Adrenal gland (tissue), 12 donors: ENCODE measurements around the gene SORD. TPM values are rescaled to one million over a fixed set of nuclear protein-coding genes. Genes with fewer than 3 reads are reported as not detected.

Experiments
- DNase-seq, 7 donors: peaks; one replicate each; pipeline ENCODE4 v3.0.0-alpha.2; 2019 to 2020
- H3K27ac ChIP-seq, 5 donors: fragments of 200-600 bp; sonication (generic) in 4 of 5; 1 replicate in 3 of 5; 2 replicates in 2 of 5; pipeline versions ENCODE4 v1.5.1 to v1.8.0; 2016 to 2020; ENCODE audit warnings: mild to moderate bottlenecking in 1 of 5
- H3K27me3 ChIP-seq: fragments of 200-600 bp; 2 replicates; pipeline ENCODE4 v1.8.0; 2021
- H3K36me3 ChIP-seq, 2 donors: fragments of 200-600 bp; replicated peaks in 1 of 2; 1 replicate in 1 of 2; 2 replicates in 1 of 2; pipeline versions ENCODE4 v1.5.1 to v1.8.0; 2018 to 2022
- H3K4me1 ChIP-seq, 2 donors: fragments of 200-600 bp; replicated peaks in 1 of 2; 1 replicate in 1 of 2; 2 replicates in 1 of 2; pipeline versions ENCODE4 v1.5.1 to v1.8.0; 2018 to 2021
- H3K4me3 ChIP-seq, 4 donors: fragments of 200-600 bp; sonication (generic) in 3 of 4; one replicate each; pipeline ENCODE4 v1.5.1; 2016 to 2018
- H3K9me3 ChIP-seq, 3 donors: fragments of 200-600 bp; sonication (generic) in 1 of 3; replicated peaks in 1 of 3; 1 replicate in 2 of 3; 2 replicates in 1 of 3; pipeline versions ENCODE4 v1.5.1 to v1.8.0; 2016 to 2021
- CTCF ChIP-seq, 6 experiments: fragments of 450-650 bp in 4 of 6; fragments of 200-600 bp in 2 of 6; sonication (generic) in 1 of 6; IDR thresholded peaks; 1 replicate in 5 of 6; 2 replicates in 1 of 6; pipeline versions ENCODE4 v1.5.1 to v1.8.0; 2016 to 2021; ENCODE audit warnings: antibody characterized with exemption in 6 of 6, mild to moderate bottlenecking in 2 of 6, moderate library complexity in 1 of 6
- POLR2A ChIP-seq, 2 donors: fragments of 450-650 bp; IDR thresholded peaks; one replicate each; pipeline ENCODE4 v1.6.1; 2017; ENCODE audit warnings: antibody characterized with exemption in 2 of 2, mild to moderate bottlenecking in 2 of 2, moderate library complexity in 1 of 2
- WGBS, 4 donors: extraction: QIAGEN DNeasy Blood & Tissue Kit in 2 of 4; methylation state at CpG; one replicate each; pipeline versions ENCODE4 v1.1.5 to v1.1.7; 2013 to 2017; 5-methylcytosine and 5-hydroxymethylcytosine counted together
- intact Hi-C, 2 donors: fragments of 100-400 bp; cut with DNase I; formaldehyde crosslinking; loops; one replicate each; pipeline versions ENCODE4 v1.14.1 to v1.15.0; 2022 to 2023
- polyA plus RNA-seq, 3 donors: library from polyadenylated mRNA; stranded (reverse); fragments of 200-250 nt in 2 of 3; fragments of 350-450 nt in 1 of 3; fragmentation: Illumina TruSeq in 1 of 3; extraction: RNeasy Lipid Tissue Mini Kit (QIAGEN cat#74804) in 1 of 3; gene quantifications; one replicate each; pipeline ENCODE4 v1.2.3, GENCODE V29; 2013 to 2014
- total RNA-seq, 9 donors: library from RNA; depleted of rRNA in 4 of 9; stranded (reverse); fragments of >200 nt in 4 of 9; fragments of 120-200 nt in 1 of 9; fragmentation: NEBNext Ultra II Directional in 1 of 9; extraction: Animal tissue kit (Norgen Biotek cat#: 25700) in 1 of 9; gene quantifications; one replicate each; pipeline versions ENCODE4 v1.1.0 to v1.2.4, GENCODE V29; 2013 to 2023
- donor health status: healthy with polysubstance abuse.
- donor health status: Bipolar disorder and iron deficiency.
- donor health status: DM: yes; HTN: yes; CAD: no.
- donor health status: DM: no; HTN: no; CAD: no.
- donor health status: DM: no; HTN: no; CAD: no.
- donor health status: DM: yes; HTN: yes; CAD: no.

Gene SORD
- total and polyA plus RNA-seq, 12 donors = 6.8 to 164 (median 45.3) TPM

GRCh38 chr15:45113380-45113990, 90.5 kb downstream of the SORD start:
- peaks cover 72% of the 10 kb centered on the region for H3K27me3 ChIP-seq
- no peak for DNase-seq

GRCh38 chr15:45114076-45114750, 91.2 kb downstream of the SORD start, which contains the start of the genes DUOX2 and DUOXA2:
DUOX2 (minus strand) TSS chr15:45114172; CDS start chr15:45113411, 761 bp downstream.
DUOXA2 (plus strand) TSS chr15:45114326; CDS start chr15:45114606, 280 bp downstream.
- no peak for TF ChIP-seq CTCF (IDR thresholded peaks at IDR 0.05)
- no peak for TF ChIP-seq POLR2A (IDR thresholded peaks at IDR 0.05)
- Histone ChIP-seq H3K4me1 (peaks cover 6 to 19% of the 10 kb centered on the region in 2 donors), H3K27ac (no peak within 1 kb of the TSS), H3K27me3 (peaks cover 66% of the 10 kb centered on the region), H3K4me3 (peak within 1 kb of the TSS in 1 of 4 donors; percentile 9), H3K36me3 (no peaks in the 10 kb centered on the region), H3K9me3 (no peaks in the 10 kb centered on the region)
- peak in 2 of 7 donors; percentile 27 to 55 for DNase-seq
- WGBS, 4 donors = 3 to 5% (median 4%) methylated on average over 27 to 42 of the region's 42 CpGs
- intact Hi-C loops = loop anchor here in 1 of 2 donors (10.0 kb wide), 2 partner anchors 59 to 139 kb away; no protein-coding TSS in a partner anchor

More at GRCh38 chr15:45113380-45113990, 90.5 kb downstream of the SORD start:
- intact Hi-C loops = loop anchor here in 1 of 2 donors (10.0 kb wide), 2 partner anchors 59 to 139 kb away; no protein-coding TSS in a partner anchor
- whole genome bisulfite sequencing, 4 donors = 18 to 28% (median 26%) methylated on average over 11 to 14 of the region's 14 CpGs
- peaks cover 6 to 19% of the 10 kb centered on the region in 2 donors for H3K4me1 ChIP-seq
- H3K27ac ChIP-seq = no peak overlapping the region
- H3K4me3 ChIP-seq = no peak overlapping the region
- no peaks in the 10 kb centered on the region for H3K9me3 ChIP-seq
- H3K36me3 ChIP-seq = no peaks in the 10 kb centered on the region
- TF ChIP-seq POLR2A (IDR thresholded peaks at IDR 0.05) (no peak), CTCF (IDR thresholded peaks at IDR 0.05) (no peak)

GRCh38 chr15:45114751-45115085, 91.7 kb downstream of the SORD start:
- DNase-seq = no peak
- WGBS, 4 donors = 0 to 17% (median 11%) methylated on average over 1 to 2 of the region's 2 CpGs
- H3K27ac ChIP-seq = no peak overlapping the region
- TF ChIP-seq POLR2A (IDR thresholded peaks at IDR 0.05) (no peak), CTCF (IDR thresholded peaks at IDR 0.05) (no peak)
- peaks cover 6 to 19% of the 10 kb centered on the region in 2 donors for H3K4me1 ChIP-seq
- no peaks in the 10 kb centered on the region for H3K9me3 ChIP-seq
- H3K4me3 ChIP-seq = peak overlapping the region in 1 of 4 donors; percentile 9
- H3K36me3 ChIP-seq = no peaks in the 10 kb centered on the region
- intact Hi-C loops = loop anchor here in 1 of 2 donors (5.0 to 10.0 kb wide), 3 partner anchors 53 to 140 kb away; no protein-coding TSS in a partner anchor
- peaks cover 64% of the 10 kb centered on the region for H3K27me3 ChIP-seq

GRCh38 chr15:45115312-45115820, 92.4 kb downstream of the SORD start:
- Histone ChIP-seq H3K36me3 (no peaks in the 10 kb centered on the region), H3K9me3 (no peaks in the 10 kb centered on the region), H3K4me1 (peaks cover 6 to 19% of the 10 kb centered on the region in 2 donors), H3K27me3 (peaks cover 64% of the 10 kb centered on the region), H3K4me3 (no peak overlapping the region), H3K27ac (no peak overlapping the region)
- intact Hi-C loops = loop anchor here in 1 of 2 donors (5.0 to 10.0 kb wide), 3 partner anchors 52 to 141 kb away; no protein-coding TSS in a partner anchor
- no peak for DNase-seq
- TF ChIP-seq CTCF (IDR thresholded peaks at IDR 0.05) = no peak
- 54 to 71% (median 66%) methylated on average over 7 of the region's 7 CpGs for WGBS, 4 donors
